B cell (primary cell): ENCODE results near the gene NOVA1. TPM values are rescaled to one million over a fixed set of nuclear protein-coding genes. Genes with fewer than 3 reads are reported as not detected.
"Not testable (repeated sequence)": the region's sequence is repeated elsewhere in the genome, so short reads cannot be mapped to it uniquely, and the experiment has no call there.

Experiments used
- ATAC-seq: fragments of 200-7000 bp; cut with Tn5 transposase; one replicate; pipeline ENCODE4 v1.10.0; 2021; ENCODE audit warnings: low read depth, mild to moderate bottlenecking, moderate number of reproducible peaks, moderate library complexity
- CTCF ChIA-PET: fragments of 350-600 bp; sonication (Branson Sonifier 250); formaldehyde crosslinking; loops from one replicate; lab custom pipeline; 2021; ENCODE audit warnings: antibody characterized with exemption, inconsistent platforms; lab: Charles Lee
- POLR2A ChIA-PET: fragments of 350-600 bp; sonication (Branson Sonifier 250); formaldehyde crosslinking; loops from one replicate; lab custom pipeline; 2021; ENCODE audit warnings: antibody characterized with exemption; lab: Charles Lee
- DNase-seq: peaks from one replicate; pipeline ENCODE4 v3.0.0; 2013
- H2AFZ ChIP-seq: 2 replicates; pipeline ENCODE4 v1.6.1; 2012; ENCODE audit warnings: mild to moderate bottlenecking, low read depth, low read length; ENCODE audit not compliant: insufficient read depth, poor library complexity, severe bottlenecking
- H3K27ac ChIP-seq, 2 donors: 1 replicate in 1 of 2; 2 replicates in 1 of 2; pipeline ENCODE4 v1.5.1; 2012 to 2013; ENCODE audit warnings: low read length in 2 of 2, mild to moderate bottlenecking in 2 of 2, moderate library complexity in 1 of 2
- H3K27me3 ChIP-seq, 4 experiments: fragments of 200-600 bp in 1 of 4; sonication (generic) in 1 of 4; replicated peaks in 1 of 4; 1 replicate in 2 of 4; 2 replicates in 2 of 4; pipeline versions ENCODE4 v1.6.1 to v1.7.0; 2013 to 2016; ENCODE audit warnings: low read length in 3 of 4, mild to moderate bottlenecking in 2 of 4, mixed read lengths in 1 of 4, moderate library complexity in 1 of 4; ENCODE audit not compliant: insufficient read depth in 4 of 4, control insufficient read depth in 3 of 4; ENCODE audit errors: control extremely low read depth in 1 of 4
- H3K36me3 ChIP-seq, 2 experiments: replicated peaks in 1 of 2; 1 replicate in 1 of 2; 2 replicates in 1 of 2; pipeline versions ENCODE4 v1.6.1 to v1.7.1; 2013; ENCODE audit warnings: low read length in 1 of 2; ENCODE audit not compliant: insufficient read depth in 2 of 2, control insufficient read depth in 1 of 2; ENCODE audit errors: control extremely low read depth in 1 of 2, extremely low read depth in 1 of 2
- H3K4me1 ChIP-seq, 2 donors: fragments of 200-600 bp in 1 of 2; sonication (generic) in 1 of 2; 1 replicate in 1 of 2; 2 replicates in 1 of 2; pipeline versions ENCODE4 v1.5.1 to v1.6.1; 2013 to 2017; ENCODE audit warnings: low read length in 2 of 2; ENCODE audit not compliant: control insufficient read depth in 2 of 2, insufficient read depth in 2 of 2
- H3K4me2 ChIP-seq: replicated peaks from 2 replicates; pipeline ENCODE3; 2012; ENCODE audit warnings: mild to moderate bottlenecking, low read depth, low read length; ENCODE audit not compliant: poor library complexity, severe bottlenecking
- H3K4me3 ChIP-seq, 5 experiments: fragments of 200-600 bp in 1 of 5; sonication (generic) in 1 of 5; 1 replicate in 3 of 5; 2 replicates in 2 of 5; pipeline versions ENCODE4 v1.5.1 to v1.7.0; 2011 to 2016; ENCODE audit warnings: low read length in 4 of 5, mild to moderate bottlenecking in 4 of 5, low read depth in 2 of 5, control low read depth in 1 of 5, moderate library complexity in 1 of 5; ENCODE audit not compliant: insufficient read depth in 1 of 5; ENCODE audit errors: control extremely low read depth in 1 of 5, extremely low read depth in 1 of 5
- H3K79me2 ChIP-seq: fragments of 200-600 bp; sonication (generic); one replicate; pipeline ENCODE4 v1.6.0; 2016; ENCODE audit warnings: low read length; ENCODE audit not compliant: control insufficient read depth, insufficient read depth
- H3K9ac ChIP-seq: fragments of 200-600 bp; sonication (generic); 2 replicates; pipeline ENCODE4 v1.6.1; 2017; ENCODE audit warnings: mild to moderate bottlenecking, low read length, moderate library complexity
- H3K9me3 ChIP-seq, 3 donors: one replicate each; pipeline versions ENCODE4 v1.6.1 to v1.7.1; 2013; ENCODE audit warnings: low read length in 2 of 3; ENCODE audit not compliant: control insufficient read depth in 2 of 3, insufficient read depth in 1 of 3; ENCODE audit errors: control extremely low read depth in 1 of 3
- H4K20me1 ChIP-seq: 2 replicates; pipeline ENCODE4 v1.6.0; 2012; ENCODE audit warnings: mild to moderate bottlenecking, low read length; ENCODE audit not compliant: insufficient read depth, control insufficient read depth, poor library complexity, severe bottlenecking
- H3K27ac Mint-ChIP-seq: one replicate; pipeline ENCODE4 v1.8.0; 2021; ENCODE audit warnings: mixed read lengths
- H3K27me3 Mint-ChIP-seq: one replicate; pipeline ENCODE4 v1.8.0; 2021; ENCODE audit warnings: mixed read lengths
- H3K4me1 Mint-ChIP-seq: one replicate; pipeline ENCODE4 v1.8.0; 2021; ENCODE audit warnings: mixed read lengths
- H3K4me3 Mint-ChIP-seq: one replicate; pipeline ENCODE4 v1.8.0; 2021; ENCODE audit warnings: mixed read lengths
- H3K9me3 Mint-ChIP-seq: one replicate; pipeline ENCODE4 v1.8.0; 2022; ENCODE audit warnings: mixed read lengths; ENCODE audit not compliant: insufficient read depth
- EZH2 ChIP-seq: IDR thresholded peaks from 2 replicates; pipeline ENCODE4 v1.6.1; 2012; ENCODE audit warnings: borderline replicate concordance, low read depth, mild to moderate bottlenecking, moderate library complexity, low read length; ENCODE audit not compliant: insufficient read depth, poor library complexity, severe bottlenecking
- WGBS: methylation state at CpG from one replicate; pipeline ENCODE4 v1.1.5; 2013; ENCODE audit warnings: missing lambda C conversion rate; ENCODE audit not compliant: insufficient coverage; 5-methylcytosine and 5-hydroxymethylcytosine counted together
- intact Hi-C: fragments of 100-400 bp; cut with micrococcal nuclease; formaldehyde crosslinking; loops from one replicate; pipeline ENCODE4 v1.10.0; 2022
- polyA minus RNA-seq: library from RNA; depleted of rRNA, polyadenylated mRNA; stranded (reverse); fragments of >200 nt; gene quantifications from 2 replicates; pipeline ENCODE4 v1.2.3, GENCODE V29; 2012
- polyA plus RNA-seq: library from polyadenylated mRNA; depleted of rRNA; stranded (reverse); fragments of >200 nt; gene quantifications from 2 replicates; pipeline ENCODE4 v1.2.3, GENCODE V29; 2012
- total RNA-seq, 2 donors: library from RNA; stranded (reverse); fragments of 120-200 nt in 1 of 2; gene quantifications; 1 replicate in 1 of 2; 2 replicates in 1 of 2; pipeline versions ENCODE4 v1.2.3 to v1.2.4, GENCODE V29; 2013 to 2022
- TF ChIP-seq, protein P1 (sequence below): fragments of 200-600 bp; IDR thresholded peaks from one replicate; pipeline ENCODE4 v1.8.0; 2022; ENCODE audit warnings: antibody characterized with exemption, mild to moderate bottlenecking

The NOVA1 gene, protein sequence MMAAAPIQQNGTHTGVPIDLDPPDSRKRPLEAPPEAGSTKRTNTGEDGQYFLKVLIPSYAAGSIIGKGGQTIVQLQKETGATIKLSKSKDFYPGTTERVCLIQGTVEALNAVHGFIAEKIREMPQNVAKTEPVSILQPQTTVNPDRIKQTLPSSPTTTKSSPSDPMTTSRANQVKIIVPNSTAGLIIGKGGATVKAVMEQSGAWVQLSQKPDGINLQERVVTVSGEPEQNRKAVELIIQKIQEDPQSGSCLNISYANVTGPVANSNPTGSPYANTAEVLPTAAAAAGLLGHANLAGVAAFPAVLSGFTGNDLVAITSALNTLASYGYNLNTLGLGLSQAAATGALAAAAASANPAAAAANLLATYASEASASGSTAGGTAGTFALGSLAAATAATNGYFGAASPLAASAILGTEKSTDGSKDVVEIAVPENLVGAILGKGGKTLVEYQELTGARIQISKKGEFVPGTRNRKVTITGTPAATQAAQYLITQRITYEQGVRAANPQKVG
- not detected in 2 replicates for total RNA-seq
- 0.14 TPM for total RNA-seq (2013)
- not detected in 2 replicates for polyA plus RNA-seq
- polyA minus RNA-seq: not detected in 2 replicates

DNA sequence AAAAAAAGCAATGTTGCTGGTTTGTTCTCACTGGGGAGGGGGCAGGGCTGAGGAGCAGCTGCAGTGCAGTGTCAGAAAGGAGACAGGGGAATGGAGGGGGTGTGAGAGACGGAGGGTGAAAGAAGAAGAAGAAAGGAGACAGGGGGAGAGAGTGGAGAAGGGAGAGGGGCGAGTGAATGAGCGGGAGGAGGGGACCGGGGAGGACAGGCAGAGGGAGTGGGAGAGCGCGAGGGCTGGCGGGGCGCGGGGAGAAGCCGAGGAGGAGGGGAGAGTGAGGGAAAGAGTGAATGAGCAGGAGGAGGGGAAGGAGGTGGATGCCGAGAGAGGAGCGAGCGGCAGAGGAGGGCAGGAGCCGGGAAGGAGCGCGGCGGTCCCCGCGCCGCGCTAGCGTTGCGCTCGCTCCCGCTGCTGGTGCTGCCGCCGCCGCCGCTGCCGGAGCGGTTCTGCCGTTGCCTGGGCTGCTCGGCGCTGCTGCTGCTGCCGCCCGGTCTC, at the start of gene NOVA1:
Gene NOVA1 (minus strand): TSS at position 445 of the 492 bp plus-strand sequence. CDS start 597 bp downstream, outside the sequence.
- H3K36me3 ChIP-seq: no peaks in the 10 kb centered on the region
- no peak within 1 kb of the TSS for H3K4me3 ChIP-seq
- no peak within 1 kb of the TSS for H2AFZ ChIP-seq
- peaks cover 35% of the 10 kb centered on the region for H3K27me3 Mint-ChIP-seq
- H3K9me3 Mint-ChIP-seq: no peaks in the 10 kb centered on the region
- ChIA-PET POLR2A (no interaction called here), CTCF (no interaction called here)
- peaks cover 2% of the 10 kb centered on the region for H3K4me1 Mint-ChIP-seq
- H3K9ac ChIP-seq: no peak within 1 kb of the TSS
- TF ChIP-seq, protein P1, sequence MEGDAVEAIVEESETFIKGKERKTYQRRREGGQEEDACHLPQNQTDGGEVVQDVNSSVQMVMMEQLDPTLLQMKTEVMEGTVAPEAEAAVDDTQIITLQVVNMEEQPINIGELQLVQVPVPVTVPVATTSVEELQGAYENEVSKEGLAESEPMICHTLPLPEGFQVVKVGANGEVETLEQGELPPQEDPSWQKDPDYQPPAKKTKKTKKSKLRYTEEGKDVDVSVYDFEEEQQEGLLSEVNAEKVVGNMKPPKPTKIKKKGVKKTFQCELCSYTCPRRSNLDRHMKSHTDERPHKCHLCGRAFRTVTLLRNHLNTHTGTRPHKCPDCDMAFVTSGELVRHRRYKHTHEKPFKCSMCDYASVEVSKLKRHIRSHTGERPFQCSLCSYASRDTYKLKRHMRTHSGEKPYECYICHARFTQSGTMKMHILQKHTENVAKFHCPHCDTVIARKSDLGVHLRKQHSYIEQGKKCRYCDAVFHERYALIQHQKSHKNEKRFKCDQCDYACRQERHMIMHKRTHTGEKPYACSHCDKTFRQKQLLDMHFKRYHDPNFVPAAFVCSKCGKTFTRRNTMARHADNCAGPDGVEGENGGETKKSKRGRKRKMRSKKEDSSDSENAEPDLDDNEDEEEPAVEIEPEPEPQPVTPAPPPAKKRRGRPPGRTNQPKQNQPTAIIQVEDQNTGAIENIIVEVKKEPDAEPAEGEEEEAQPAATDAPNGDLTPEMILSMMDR: no peak
- TF ChIP-seq EZH2: no peak
- no peak within 1 kb of the TSS for H3K27ac ChIP-seq
- H4K20me1 ChIP-seq: no peaks in the 10 kb centered on the region
- peak within 1 kb of the TSS; percentile 52 for H3K4me2 ChIP-seq
- H3K4me3 Mint-ChIP-seq: peak within 1 kb of the TSS; percentile 29
- intact Hi-C loops: no loop called here
- DNase-seq (no peak), ATAC-seq (no peak)
- no peak within 1 kb of the TSS for H3K27ac Mint-ChIP-seq
- H3K9me3 ChIP-seq: peaks cover 0 to 9% (median 0%) of the 10 kb centered on the region in 3 donors
- H3K4me1 ChIP-seq: no peaks in the 10 kb centered on the region
- no peaks in the 10 kb centered on the region for H3K79me2 ChIP-seq
- peaks cover 0 to 19% (median 7%) of the 10 kb centered on the region in 4 experiments for H3K27me3 ChIP-seq
- WGBS: 14% methylated on average over 32 of the region's 36 CpGs

DNA sequence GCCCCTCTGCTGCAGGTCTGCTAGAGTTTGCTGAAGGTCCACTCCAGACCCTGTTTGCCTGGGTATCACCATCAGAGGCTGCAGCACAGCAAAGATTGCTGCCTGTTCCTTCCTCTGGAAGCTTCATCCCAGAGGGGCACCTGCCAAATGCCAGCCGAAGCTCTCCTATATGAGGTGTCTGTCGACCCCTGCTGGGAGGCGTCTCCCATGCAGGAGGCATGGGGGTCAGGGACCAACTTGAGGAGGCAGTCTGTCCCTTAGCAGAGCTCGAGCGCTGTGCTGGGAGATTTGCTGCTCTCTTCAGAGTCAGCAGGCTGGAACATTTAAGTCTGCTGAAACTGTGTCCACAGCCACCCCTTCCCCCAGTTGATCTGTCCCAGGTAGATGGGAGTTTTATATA, 47.2 kb upstream of the NOVA1 start:
- H3K4me3 Mint-ChIP-seq, H4K20me1 ChIP-seq, H3K79me2 ChIP-seq, H3K4me2 ChIP-seq, H2AFZ ChIP-seq, H3K4me1 ChIP-seq, H3K9me3 Mint-ChIP-seq, H3K27ac ChIP-seq, CTCF ChIA-PET, H3K27me3 Mint-ChIP-seq, DNase-seq, intact Hi-C loops, H3K36me3 ChIP-seq, H3K27ac Mint-ChIP-seq, H3K9ac ChIP-seq, ATAC-seq, POLR2A ChIA-PET, H3K27me3 ChIP-seq, H3K4me3 ChIP-seq, H3K4me1 Mint-ChIP-seq: not testable (repeated sequence)
- H3K9me3 ChIP-seq: peaks cover 0 to 11% (median 0%) of the 10 kb centered on the region in 3 donors
- 89% methylated on average over 5 of the region's 5 CpGs for WGBS
